Measurements from ENCODE around the gene KDM3A.

- no peak for TF ChIP-seq EZH2 (IDR thresholded peaks at IDR 0.05; ENCODE audit: low read depth, unreplicated experiment)
- TF ChIP-seq, protein P1, sequence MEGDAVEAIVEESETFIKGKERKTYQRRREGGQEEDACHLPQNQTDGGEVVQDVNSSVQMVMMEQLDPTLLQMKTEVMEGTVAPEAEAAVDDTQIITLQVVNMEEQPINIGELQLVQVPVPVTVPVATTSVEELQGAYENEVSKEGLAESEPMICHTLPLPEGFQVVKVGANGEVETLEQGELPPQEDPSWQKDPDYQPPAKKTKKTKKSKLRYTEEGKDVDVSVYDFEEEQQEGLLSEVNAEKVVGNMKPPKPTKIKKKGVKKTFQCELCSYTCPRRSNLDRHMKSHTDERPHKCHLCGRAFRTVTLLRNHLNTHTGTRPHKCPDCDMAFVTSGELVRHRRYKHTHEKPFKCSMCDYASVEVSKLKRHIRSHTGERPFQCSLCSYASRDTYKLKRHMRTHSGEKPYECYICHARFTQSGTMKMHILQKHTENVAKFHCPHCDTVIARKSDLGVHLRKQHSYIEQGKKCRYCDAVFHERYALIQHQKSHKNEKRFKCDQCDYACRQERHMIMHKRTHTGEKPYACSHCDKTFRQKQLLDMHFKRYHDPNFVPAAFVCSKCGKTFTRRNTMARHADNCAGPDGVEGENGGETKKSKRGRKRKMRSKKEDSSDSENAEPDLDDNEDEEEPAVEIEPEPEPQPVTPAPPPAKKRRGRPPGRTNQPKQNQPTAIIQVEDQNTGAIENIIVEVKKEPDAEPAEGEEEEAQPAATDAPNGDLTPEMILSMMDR (conservative IDR thresholded peaks at IDR 0.05; ENCODE audit: low read depth in 2 of 2): no peak
Observed at GRCh38 chr2:86482034-86482433, 40.9 kb downstream of the KDM3A start.
